DOHH2 (cell line): ENCODE data around the gene SAMD8.

Experiments
- H3F3A ChIP-seq: fragments of 200-600 bp; sonication (generic), shearing (Covaris generic); 2 replicates; pipeline ENCODE4 v1.6.0; 2016; ENCODE audit warnings: antibody characterized with exemption, mild to moderate bottlenecking; ENCODE audit not compliant: control insufficient read depth, insufficient read depth
- H3K27ac ChIP-seq: fragments of 200-600 bp; sonication (generic); 2 replicates; pipeline ENCODE4 v1.5.1; 2014; ENCODE audit warnings: low read depth, mild to moderate bottlenecking, low read length, moderate library complexity
- H3K27me3 ChIP-seq: fragments of 200-600 bp; sonication (generic); 2 replicates; pipeline ENCODE4 v1.6.1; 2014; ENCODE audit warnings: mild to moderate bottlenecking, low read length, mixed read lengths; ENCODE audit not compliant: control insufficient read depth
- H3K36me3 ChIP-seq: fragments of 200-600 bp; sonication (generic); 2 replicates; pipeline ENCODE4 v1.6.1; 2014; ENCODE audit warnings: mild to moderate bottlenecking, low read length, moderate library complexity, mixed read lengths; ENCODE audit not compliant: control insufficient read depth
- H3K4me1 ChIP-seq: fragments of 200-600 bp; sonication (generic); 2 replicates; pipeline ENCODE4 v1.6.1; 2014; ENCODE audit warnings: mild to moderate bottlenecking, low read length, mixed read lengths; ENCODE audit not compliant: control insufficient read depth
- H3K4me2 ChIP-seq: fragments of 200-600 bp; sonication (generic); 2 replicates; pipeline ENCODE4 v1.6.0; 2014; ENCODE audit warnings: mild to moderate bottlenecking, low read length, moderate library complexity
- H3K4me3 ChIP-seq: fragments of 200-600 bp; sonication (generic); 2 replicates; pipeline ENCODE4 v1.5.1; 2014; ENCODE audit warnings: mild to moderate bottlenecking, low read length, mixed read lengths
- H3K79me2 ChIP-seq: fragments of 200-600 bp; sonication (generic); 2 replicates; pipeline ENCODE4 v1.6.1; 2014; ENCODE audit warnings: mild to moderate bottlenecking, low read length, mixed read lengths; ENCODE audit not compliant: control insufficient read depth
- H3K9me2 ChIP-seq: fragments of 200-600 bp; sonication (generic); replicated peaks from 2 replicates; pipeline ENCODE4 v1.6.1; 2014; ENCODE audit warnings: mild to moderate bottlenecking, low read length, mixed read lengths; ENCODE audit not compliant: control insufficient read depth
- H3K9me3 ChIP-seq: fragments of 200-600 bp; sonication (generic); 2 replicates; pipeline ENCODE4 v1.6.1; 2014; ENCODE audit warnings: antibody characterized with exemption, low read length, mixed read lengths; ENCODE audit not compliant: control insufficient read depth, insufficient read depth
- H4K20me1 ChIP-seq: fragments of 200-600 bp; sonication (generic); 2 replicates; pipeline ENCODE4 v1.6.0; 2014; ENCODE audit warnings: low read depth, mild to moderate bottlenecking, antibody characterized with exemption, low read length, moderate library complexity; ENCODE audit not compliant: control insufficient read depth, insufficient read depth
- CTCF ChIP-seq: fragments of 200-600 bp; sonication (generic); IDR thresholded peaks from one replicate; pipeline ENCODE4 v1.5.1; 2014; ENCODE audit warnings: antibody characterized with exemption, mild to moderate bottlenecking, low read depth, low read length; ENCODE audit not compliant: poor library complexity, severe bottlenecking
- EZH2phosphoT487 ChIP-seq: fragments of 200-600 bp; sonication (generic); IDR thresholded peaks from 2 replicates; pipeline ENCODE4 v1.6.1; 2017; ENCODE audit warnings: borderline replicate concordance, mild to moderate bottlenecking, antibody characterized with exemption, low read length, moderate library complexity, mixed read lengths

SAMD8 gene

GRCh38 chr10:75226656-75227055, 115.2 kb downstream of the SAMD8 start:
- TF ChIP-seq EZH2phosphoT487 = no peak
- TF ChIP-seq CTCF = no peak
- Histone ChIP-seq H3K9me2 (no peaks in the 10 kb centered on the region), H3K27ac (no peak overlapping the region), H3K4me2 (no peak overlapping the region), H4K20me1 (peaks cover 20% of the 10 kb centered on the region; the same call in 1 of the 2 replicates), H3K4me1 (peaks cover 10% of the 10 kb centered on the region; the same call in 1 of the 2 replicates), H3K4me3 (no peak overlapping the region), H3F3A (peaks cover 38% of the 10 kb centered on the region), H3K9me3 (no peaks in the 10 kb centered on the region), H3K79me2 (peaks cover 88% of the 10 kb centered on the region), H3K36me3 (peaks cover 95% of the 10 kb centered on the region), H3K27me3 (no peaks in the 10 kb centered on the region)

GRCh38 chr10:75228278-75228677, 116.8 kb downstream of the SAMD8 start:
- H3K4me3 ChIP-seq = no peak overlapping the region
- H3K27ac ChIP-seq = no peak overlapping the region
- H3K27me3 ChIP-seq = no peaks in the 10 kb centered on the region
- TF ChIP-seq CTCF (no peak), EZH2phosphoT487 (no peak)
- H4K20me1 ChIP-seq = peaks cover 20% of the 10 kb centered on the region; the same call in 1 of the 2 replicates
- no peaks in the 10 kb centered on the region for H3K9me3 ChIP-seq
- H3F3A ChIP-seq = peaks cover 38% of the 10 kb centered on the region
- H3K4me2 ChIP-seq = no peak overlapping the region
- peaks cover 15% of the 10 kb centered on the region for H3K4me1 ChIP-seq
- H3K79me2 ChIP-seq = peaks cover 86% of the 10 kb centered on the region
- no peaks in the 10 kb centered on the region for H3K9me2 ChIP-seq
- peaks cover 95% of the 10 kb centered on the region for H3K36me3 ChIP-seq

GRCh38 chr10:75228834-75229233, 117.4 kb downstream of the SAMD8 start:
- no peak overlapping the region for H3K27ac ChIP-seq
- H3F3A ChIP-seq = peaks cover 38% of the 10 kb centered on the region
- peaks cover 86% of the 10 kb centered on the region for H3K79me2 ChIP-seq
- H3K36me3 ChIP-seq = peaks cover 95% of the 10 kb centered on the region
- peaks cover 21% of the 10 kb centered on the region for H3K4me1 ChIP-seq
- no peaks in the 10 kb centered on the region for H3K9me2 ChIP-seq
- H3K27me3 ChIP-seq = no peaks in the 10 kb centered on the region
- no peak overlapping the region for H3K4me2 ChIP-seq
- TF ChIP-seq EZH2phosphoT487 (no peak), CTCF (no peak)
- H3K4me3 ChIP-seq = no peak overlapping the region
- no peaks in the 10 kb centered on the region for H3K9me3 ChIP-seq
- H4K20me1 ChIP-seq = peaks cover 18% of the 10 kb centered on the region; the same call in 1 of the 2 replicates
